HG03066 (cell line): Measurements from ENCODE around the gene ERBB4.

Experiments
- ATAC-seq: cut with Tn5 transposase; IDR thresholded peaks from one replicate; pipeline ENCODE4 v1.9.1; 2021; ENCODE audit warnings: low read depth; ENCODE audit not compliant: unreplicated experiment

ERBB4 gene

DNA sequence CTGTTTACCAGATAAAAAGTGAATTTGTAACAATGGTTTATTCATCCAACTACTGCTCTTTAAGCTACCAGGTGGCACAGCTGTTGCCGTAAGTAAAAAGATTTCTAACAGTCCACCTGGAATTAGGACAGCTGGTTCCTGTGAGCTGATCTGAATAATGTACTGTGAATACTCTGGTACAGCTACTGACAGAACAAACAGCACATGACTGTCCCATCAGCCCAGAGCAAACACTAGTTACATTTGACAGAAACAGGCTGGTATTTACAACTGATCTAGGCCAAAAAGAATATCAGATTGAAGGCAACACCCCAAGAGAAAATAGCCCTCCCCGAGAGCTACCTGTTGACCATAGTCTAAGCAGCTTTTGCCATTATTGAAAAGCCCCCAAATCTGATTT lies 1141.8 kb downstream of the ERBB4 start:
- no peak for ATAC-seq

DNA sequence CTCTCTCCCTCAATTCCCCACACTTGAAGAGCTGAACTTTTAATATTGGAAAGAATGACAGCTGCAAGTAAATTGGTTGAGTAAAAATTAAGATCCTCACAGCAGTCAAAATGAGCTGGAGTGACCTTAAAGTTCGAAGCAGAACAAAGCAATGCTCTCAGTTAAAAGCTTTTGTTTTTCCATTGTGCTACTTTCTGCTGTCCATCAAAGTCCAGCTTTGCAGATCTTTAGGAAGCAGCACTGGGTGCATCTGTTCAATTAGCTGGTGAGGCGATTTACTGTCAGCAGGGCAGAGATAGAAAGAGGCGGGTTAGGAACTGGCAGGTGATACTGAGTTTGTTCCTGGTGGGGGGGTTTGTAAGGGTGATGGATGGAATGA lies 1147.4 kb downstream of the ERBB4 start:
- no peak for ATAC-seq

DNA sequence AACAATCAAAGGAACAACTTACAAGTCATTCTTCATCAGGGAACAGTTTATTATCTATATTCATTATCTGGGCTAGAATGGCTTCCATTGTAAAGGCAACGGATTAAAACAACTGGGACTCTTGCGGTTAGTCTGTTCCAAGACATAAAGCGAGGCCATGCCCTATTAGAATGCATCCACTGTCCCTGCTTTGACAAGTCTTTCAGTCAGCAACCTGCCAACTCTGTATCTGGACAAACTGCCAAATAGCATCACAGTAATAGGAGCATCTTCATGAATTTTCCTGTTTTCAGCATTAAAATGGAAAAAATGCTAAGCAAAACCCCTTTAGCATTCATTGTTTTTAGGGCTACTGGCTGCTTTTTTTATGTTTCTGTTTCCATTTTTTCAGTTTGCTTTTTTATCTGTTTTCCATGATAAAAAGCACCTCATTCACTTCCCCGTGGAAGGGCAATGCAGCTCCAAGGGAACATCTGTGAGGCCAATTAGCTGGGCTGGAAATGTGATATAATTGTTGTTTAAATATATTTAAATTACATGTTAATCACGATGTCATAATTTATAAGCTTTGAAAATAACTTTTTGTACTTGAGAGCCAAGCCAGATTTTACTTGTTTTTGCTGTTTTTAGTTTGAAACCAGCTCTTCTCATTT lies 1147.9 kb downstream of the ERBB4 start:
- no peak for ATAC-seq

DNA sequence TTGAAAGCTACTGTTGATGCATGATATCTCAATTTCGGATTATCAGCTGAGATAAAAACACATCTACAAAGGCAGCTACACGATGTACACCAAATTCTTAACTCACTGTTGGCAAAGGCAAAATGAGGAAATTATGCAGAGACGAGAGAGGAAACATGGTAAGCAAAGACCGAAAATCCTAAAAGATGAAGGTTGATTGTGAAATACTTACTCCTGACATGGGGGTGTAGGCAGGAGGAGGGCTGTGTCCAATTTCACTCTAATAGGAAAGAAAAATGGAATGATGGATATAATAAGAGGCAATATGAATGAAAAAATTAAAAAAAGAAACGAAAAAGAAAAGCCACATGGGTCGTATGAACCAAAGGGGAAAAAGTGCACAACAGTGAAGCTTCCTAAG lies 1150.9 kb downstream of the ERBB4 start:
- no peak for ATAC-seq

DNA sequence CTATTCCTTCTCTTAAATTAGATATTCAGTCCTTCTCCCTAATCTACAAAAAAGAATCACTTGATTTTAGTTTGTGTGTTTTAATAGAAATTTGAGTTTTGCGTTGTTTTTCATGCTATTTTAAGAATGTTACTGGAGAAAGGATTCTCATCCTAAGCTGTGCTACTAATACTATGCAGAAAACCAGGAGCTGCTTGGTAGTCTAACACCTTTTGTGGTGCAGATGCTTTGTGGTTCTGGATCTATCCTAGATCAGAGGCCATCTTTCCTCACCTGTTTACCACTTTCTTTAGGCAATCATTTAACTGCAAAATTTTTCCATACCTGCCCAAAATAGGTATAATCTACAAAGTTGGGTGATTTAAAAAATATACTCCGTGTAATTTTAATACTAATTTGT lies 1158.6 kb downstream of the ERBB4 start:
- no peak for ATAC-seq

DNA sequence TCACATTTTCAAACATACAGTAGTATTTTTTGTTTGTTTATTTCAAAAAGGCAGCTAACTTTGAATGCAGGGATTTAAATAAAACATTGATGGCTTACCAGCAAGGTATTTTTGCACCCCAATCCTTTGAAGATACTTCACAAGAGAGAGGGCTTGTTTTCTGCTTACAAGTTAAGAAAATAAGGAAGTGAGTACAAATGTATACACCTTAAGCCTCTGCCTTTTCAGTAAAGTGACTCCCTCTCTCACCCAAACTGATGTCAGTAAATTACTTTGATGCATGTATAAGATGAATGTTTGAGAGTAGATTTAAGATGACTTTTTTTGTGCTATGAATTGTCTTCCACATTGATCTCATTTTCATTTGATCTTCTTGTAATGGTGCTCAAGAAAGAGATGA lies 1162.2 kb downstream of the ERBB4 start:
- no peak for ATAC-seq

DNA sequence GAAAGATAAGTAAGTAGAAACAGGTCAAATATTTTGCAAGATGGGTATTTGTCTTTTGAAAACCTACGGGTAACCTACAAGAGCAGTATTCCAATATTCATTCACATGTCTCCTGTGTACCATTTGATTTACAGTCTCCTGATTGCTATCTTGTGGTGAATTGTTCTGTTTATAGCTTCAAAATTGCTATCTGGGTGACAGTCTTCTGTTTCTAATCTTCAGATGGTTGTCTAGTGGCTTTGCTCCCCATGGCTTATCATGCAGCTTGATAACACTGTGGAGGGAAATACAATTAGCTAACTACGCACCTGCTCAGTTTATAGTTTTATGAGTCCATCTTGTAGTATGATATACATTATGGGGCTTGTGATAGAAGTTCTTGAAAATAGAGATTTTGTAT lies 1165.4 kb downstream of the ERBB4 start:
- no peak for ATAC-seq

DNA sequence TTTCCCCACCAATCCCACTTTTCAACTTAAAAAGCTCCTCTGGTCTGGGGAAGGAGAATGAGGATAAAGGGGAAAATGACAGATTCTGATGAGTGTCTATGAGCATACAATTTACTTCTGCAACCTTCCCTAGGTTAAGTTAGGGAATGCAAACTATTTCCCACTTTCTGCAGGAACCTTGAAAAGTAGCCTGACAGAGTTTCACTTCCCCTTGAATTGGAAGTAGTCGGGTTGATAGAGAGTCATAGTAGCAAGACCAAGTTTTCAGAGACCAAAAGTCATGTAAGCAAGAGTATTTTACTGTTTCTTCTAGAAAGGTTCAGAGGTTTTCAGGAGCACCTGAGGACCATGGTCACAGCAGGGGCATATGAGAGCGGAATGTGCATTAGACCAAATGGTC lies 1167.1 kb downstream of the ERBB4 start:
- no peak for ATAC-seq

DNA sequence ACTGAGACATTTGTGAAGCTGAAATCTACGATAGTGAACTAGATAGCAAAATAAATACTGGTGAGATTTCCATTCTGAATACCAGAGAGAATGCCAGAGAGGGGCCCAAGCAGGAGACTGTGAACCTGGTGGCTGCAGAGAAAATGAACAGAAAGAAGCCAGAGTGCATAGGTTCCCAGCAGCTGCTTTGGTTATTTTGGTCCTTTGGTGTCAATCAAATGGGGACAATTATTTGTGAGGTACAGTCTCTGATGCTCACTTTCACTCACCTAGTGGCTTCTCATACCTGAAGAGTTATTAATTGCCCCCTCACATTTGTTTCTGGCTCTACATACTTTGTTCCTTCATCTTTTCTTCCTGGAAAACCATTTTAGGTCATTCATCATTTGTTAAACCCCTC lies 1170.1 kb downstream of the ERBB4 start:
- ATAC-seq: no peak

DNA sequence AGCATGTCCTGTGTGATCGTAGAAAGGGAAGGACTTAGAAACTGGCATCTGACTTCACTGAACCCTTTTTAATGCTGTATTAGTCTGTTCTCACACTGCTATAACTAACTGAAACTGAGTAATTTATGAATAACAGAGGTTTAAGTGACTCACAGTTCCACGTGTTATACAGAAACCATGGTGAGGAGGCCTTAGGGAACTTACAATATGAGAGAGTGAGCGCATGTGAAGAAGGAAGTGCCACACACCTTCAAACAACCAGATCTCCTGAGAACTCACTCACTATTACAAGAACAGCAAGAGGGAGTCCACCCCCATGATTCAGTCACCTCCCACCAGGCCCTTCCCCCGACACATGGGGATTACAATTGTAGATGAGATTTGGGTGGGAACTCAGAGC lies 1170.9 kb downstream of the ERBB4 start:
- ATAC-seq: peak; percentile 89

DNA sequence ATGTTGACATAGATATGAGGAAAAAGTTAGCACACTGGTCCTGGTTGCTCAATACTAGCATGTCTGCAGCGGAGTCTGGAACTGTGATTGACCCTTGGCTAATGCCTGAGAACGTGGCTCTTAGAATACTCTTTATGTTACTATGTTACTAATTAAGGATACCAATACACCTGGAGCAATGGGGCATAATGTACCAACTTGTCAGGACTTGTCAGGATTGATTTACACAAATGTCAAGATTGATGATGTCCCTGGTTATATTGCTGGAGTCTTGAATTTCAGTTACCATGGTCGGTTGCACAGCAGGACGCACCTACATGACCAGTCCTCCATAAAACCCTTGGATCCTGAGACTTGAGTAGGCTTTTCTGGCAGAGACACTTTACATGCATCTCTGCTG lies 1171.3 kb downstream of the ERBB4 start:
- ATAC-seq: no peak

DNA sequence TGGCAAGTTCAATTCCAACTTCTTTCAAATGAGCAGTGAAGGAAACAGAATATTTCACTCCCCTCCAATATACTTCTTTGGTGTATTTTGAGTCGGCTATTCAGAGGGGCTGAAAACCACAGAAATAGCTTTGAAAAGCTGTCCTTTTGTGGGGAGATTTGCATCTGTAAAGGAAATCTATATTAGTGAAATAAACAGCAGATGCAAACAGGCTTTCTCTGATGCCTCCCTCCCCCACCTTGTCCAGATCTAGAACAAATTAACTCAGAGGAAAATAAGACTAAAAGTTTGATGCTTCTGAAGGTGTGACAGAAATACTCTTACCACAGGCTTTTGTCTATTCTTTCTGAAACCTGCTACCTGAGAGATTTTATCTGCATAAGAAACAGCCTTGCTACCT lies 1173.7 kb downstream of the ERBB4 start:
- no peak for ATAC-seq

DNA sequence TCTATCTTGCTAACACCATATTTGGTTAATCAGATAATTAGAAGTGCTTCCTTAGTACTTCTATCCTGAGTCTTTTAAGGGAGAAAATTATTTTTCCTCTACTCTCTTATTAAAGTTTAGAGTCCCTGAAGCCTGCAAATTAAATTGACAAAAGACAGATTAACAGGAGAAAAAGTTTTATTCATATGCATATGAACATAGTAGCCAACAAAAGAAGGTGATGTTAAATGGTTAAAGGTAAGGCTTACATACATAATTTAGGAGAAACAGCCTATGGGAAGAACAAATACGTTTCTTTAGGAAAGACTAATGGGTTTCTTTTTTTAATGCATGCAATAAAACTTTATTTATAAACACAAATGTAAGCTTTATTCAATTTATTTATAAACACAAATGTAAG lies 1177.2 kb downstream of the ERBB4 start:
- no peak for ATAC-seq

DNA sequence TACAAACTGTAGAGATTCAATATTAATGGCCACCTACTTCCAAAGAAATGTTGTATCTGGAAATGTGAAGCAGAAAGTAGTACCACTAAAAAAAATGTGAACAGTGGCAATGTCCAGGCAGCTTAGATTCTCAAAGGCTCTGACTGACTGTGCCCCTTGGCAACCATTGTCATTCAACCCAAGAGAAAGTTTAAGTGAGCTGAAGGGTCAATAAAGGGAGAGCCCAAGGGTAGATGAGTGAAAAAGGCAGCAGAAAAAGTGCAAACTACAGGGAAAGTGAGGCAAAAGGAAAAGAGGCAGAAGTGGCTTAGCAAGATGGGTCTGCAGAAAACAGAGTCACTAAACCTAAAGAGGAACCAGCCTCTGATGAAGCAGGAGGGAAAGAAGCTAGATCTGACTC lies 1179.3 kb downstream of the ERBB4 start:
- no peak for ATAC-seq

DNA sequence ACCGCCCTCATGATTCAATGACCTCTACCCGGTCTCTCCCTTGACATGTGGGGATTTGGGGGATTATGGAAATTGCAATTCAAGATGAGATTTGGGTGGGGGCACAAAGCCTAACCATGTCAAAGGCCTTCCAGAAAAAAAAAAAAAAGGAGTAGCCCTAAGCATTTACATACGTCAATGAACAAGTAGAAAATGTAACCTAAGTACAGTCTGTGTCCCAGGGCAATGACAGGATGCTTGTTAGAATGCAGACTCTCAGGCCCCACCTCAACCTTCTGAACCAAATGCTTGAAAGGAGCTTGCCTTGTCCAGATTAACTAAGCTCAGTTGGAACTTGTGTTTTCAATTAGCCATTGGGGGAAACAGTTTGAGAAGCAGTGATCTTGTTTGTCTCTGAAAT lies 1180.1 kb downstream of the ERBB4 start:
- no peak for ATAC-seq

DNA sequence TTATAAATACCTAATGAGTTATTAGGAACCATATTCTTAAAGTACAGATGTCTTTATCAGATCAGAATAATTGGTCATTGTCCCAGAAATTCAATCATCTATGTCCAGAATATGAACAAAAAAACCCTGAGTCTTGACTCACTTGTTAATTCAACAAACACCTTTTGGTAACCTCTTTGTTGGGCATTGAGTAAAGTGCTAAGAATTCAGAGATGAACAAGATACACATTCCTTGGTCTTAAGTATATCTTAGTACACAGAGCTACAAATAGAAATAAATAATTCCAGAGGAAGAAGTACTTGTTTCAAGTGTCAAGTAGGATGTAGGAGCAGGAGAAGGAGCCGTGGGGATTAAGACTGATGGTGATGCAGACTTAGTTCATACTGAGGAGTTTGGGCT lies 1184.1 kb downstream of the ERBB4 start:
- ATAC-seq: no peak

DNA sequence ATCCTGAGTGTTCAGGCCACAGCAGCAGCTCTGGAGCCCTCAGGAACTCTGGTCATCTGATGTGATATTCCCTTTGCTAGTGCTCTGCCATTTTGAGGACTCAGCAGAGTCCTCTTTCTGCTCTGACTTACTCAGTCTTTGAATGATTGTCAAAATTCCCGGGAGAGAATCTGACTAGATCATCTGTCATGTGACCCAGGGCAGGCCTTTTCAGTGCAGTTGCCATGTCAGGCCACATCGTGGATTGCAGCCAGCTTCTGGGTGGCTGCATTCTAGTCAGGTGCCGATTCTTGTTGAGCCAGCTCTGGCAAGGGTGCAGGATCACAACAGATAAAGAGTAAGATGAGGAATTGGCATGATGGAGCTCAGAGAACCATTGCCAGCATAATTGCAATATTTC lies 1186.6 kb downstream of the ERBB4 start:
- no peak for ATAC-seq

DNA sequence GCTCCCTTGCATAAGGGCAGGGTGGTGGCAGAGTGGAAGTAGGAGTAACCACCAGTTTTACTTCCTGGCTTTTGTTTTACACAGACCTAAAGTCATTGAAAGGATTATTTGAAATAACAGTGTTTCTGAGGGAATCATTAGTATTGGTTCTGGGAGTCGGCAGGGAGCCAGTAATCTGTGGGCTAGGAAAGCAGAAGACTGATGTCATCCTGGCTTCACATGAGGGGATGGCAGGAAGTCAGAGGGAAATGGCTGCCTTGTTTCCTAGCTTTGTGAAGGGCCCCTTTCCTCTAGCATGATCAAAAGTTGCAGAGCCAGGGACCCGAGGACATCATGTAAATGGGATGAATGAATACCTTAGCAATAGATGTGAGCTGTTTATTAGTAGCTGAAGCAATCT lies 1189.6 kb downstream of the ERBB4 start:
- ATAC-seq: no peak

DNA sequence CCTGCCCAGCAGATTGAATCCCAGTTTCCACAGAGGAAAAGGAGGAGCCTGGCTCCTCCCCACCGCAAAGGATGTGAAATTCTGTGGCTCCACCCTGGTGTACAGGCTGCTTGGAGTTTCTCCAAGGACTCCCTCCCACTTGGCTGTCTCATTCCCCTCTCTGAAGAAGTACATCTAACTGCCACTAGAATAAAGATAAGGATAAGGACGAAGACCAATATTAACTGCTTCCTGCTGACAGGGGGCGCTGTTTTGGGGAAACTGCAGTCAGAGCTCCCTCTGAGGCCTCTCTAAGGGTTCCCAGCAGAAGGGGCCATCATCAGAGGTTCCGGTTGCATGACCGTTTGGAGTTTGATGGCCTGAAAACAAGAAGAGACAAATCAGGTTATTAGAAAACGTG lies 1191.3 kb downstream of the ERBB4 start:
- ATAC-seq: no peak

DNA sequence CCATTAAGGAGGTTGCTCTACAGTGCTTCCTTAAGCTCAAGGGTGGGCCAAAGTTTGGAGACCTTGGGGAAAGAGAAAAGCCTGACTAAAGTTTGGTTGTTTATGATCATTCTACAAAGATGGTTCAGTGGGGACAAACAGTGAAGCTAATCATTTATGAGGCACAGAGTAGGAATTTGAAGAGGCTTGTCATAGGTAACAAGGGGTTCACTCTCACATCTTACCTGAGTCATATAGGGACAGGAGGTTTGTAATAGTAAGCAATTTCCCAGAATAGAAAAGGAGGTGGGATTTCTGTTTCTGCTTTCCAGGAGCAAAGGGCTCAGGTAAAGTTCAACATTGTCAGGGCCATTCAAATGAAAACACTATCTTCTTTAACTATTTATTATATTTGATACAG lies 1194.3 kb downstream of the ERBB4 start:
- ATAC-seq: no peak

DNA sequence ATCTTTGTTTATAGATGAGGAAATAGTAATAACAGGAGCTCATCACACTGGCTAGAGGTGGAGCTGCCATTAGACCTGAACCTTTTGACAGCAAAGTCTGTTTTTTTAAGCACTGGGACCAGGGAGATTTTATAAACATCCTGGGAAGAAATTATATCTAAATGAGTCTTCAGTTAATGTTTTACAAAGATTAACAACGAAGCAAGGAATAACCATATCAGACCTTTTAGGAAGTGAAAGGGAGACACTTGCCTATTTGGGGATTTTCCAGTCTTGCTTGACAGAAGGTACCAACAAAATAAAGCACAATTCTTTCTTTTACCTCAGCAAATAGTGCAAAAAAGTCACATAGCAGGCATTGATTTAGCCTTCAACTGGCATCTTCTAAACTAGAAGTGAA lies 1205.2 kb downstream of the ERBB4 start:
- ATAC-seq: no peak

DNA sequence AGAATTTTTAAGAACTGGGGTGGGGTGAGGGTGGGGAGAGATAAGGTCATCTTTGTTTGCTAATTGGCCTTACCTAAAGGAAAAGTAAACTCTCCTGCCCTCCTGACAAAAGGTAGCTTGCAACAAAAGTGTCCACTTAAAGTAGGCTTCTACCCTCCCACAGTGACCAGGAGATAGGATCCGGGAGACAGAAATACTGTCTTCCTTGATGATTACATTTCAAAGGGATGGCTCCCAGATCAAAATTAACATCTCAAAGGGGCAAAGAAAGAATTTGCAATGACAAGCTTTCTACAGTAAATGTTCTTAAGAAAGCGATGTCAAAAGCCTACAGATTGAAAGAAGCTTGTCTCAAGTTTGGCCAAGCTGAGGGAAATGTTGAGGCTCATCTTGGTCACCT lies 1206.9 kb downstream of the ERBB4 start:
- ATAC-seq: no peak

DNA sequence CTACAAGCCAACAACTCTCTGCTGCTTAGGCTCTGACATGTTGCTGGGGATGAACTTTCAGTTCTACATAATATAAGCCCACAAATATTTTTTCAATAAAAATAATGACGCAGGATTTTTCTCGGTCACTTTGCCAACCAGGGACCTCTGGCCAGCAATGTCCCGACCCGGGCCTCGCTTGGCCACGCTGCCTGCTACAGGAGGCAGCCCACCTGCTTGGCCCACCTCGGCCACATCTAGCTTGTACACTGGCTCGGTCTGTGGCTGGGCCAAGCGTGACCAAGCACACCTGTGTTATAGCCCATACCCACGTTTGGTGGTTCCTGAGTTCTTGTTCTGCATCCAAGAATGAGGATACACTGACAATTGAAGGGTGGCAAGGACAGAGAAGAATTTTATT lies 1208.7 kb downstream of the ERBB4 start:
- no peak for ATAC-seq
